ENCODE data around the gene HECTD4.

HECTD4 gene

DNA sequence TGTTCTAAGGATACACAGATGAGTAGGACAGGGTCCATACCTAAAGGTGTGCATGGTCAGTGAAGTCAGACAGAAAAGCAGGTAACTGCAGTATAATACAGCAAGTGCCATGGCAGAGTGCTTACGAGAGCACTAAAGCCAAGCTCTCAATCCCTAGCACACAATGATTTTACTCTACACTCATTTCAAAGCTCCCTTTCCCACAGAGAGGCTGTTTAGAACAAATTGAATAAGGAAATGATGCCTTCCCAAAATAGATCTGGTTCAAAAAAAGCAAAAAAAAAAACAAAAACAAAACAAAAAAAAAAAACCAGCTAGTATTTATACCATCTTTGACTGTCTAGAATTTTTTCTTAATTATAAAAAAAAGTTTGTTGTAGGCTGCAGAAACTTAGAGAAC lies 74.1 kb downstream of the HECTD4 start:
- H3K27me3 Mint-ChIP-seq: no peaks in the 10 kb centered on the region
- ATAC-seq (ENCODE audit: low read depth): no peak
- H3K4me3 Mint-ChIP-seq: no peak overlapping the region

GRCh38 chr12:112307317-112308011 lies 74.8 kb downstream of the HECTD4 start:
- Mint-ChIP-seq H3K27me3 (no peaks in the 10 kb centered on the region), H3K4me3 (no peak overlapping the region), H3K27ac (peak overlapping the region; percentile 28), H3K4me1 (peaks cover 4% of the 10 kb centered on the region), H3K9me3 (no peaks in the 10 kb centered on the region), H3K36me3 (peaks cover 19% of the 10 kb centered on the region)
- DNase-seq (ENCODE audit: low spot score in 2 of 2): no peak
- no peak for ATAC-seq (ENCODE audit: low read depth)

More for the DNA sequence above, 74.1 kb downstream of the HECTD4 start:
- H3K9me3 Mint-ChIP-seq: no peaks in the 10 kb centered on the region
- peaks cover 4% of the 10 kb centered on the region for H3K4me1 Mint-ChIP-seq
- DNase-seq (ENCODE audit: low spot score in 2 of 2): no peak
- peak overlapping the region; percentile 28 for H3K27ac Mint-ChIP-seq
- H3K36me3 Mint-ChIP-seq: peaks cover 23% of the 10 kb centered on the region

DNA sequence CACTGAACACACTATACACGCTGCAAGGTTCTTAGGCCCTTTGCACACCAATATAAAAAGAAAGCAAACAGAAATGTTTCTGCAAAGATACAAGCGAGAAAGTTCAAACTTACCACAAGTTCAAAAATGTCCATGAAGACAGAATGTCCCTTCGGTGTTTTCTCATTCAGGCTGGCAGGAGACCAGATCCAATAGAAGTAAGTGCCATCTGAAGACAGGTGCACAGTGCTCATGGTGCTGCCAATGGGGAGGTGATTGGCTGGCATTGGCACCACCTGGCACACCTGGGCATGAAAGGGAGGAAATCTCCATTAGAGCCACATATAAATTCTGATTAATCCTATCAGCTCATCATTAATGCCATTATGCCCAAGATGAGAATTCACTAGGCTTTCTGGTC lies 76.3 kb downstream of the HECTD4 start:
- H3K27ac Mint-ChIP-seq: no peak overlapping the region
- DNase-seq (ENCODE audit: low spot score in 2 of 2): no peak
- H3K9me3 Mint-ChIP-seq: no peaks in the 10 kb centered on the region
- peaks cover 4% of the 10 kb centered on the region for H3K4me1 Mint-ChIP-seq
- H3K36me3 Mint-ChIP-seq: peaks cover 18% of the 10 kb centered on the region
- ATAC-seq (ENCODE audit: low read depth): no peak
- H3K4me3 Mint-ChIP-seq: no peak overlapping the region
- H3K27me3 Mint-ChIP-seq: no peaks in the 10 kb centered on the region

DNA sequence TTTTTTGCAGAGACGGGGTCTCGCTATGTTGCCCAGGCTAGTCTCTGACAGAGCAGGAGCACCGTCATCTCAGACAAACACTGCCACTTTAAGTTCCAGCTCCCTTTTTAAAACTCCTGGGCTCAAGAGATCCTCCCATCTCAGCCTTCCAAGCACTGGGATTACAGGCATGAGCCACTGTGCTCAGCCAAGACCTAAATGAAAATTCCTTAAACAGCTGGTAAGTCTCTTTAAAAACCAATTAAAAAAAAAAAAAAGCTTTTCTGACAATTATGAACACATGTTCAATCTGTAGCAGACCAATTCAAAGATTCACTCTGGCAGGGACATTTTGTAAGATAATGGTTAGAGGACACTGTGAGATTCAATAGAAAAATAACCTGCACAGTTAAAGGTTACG lies 77.8 kb downstream of the HECTD4 start:
- DNase-seq (ENCODE audit: low spot score in 2 of 2): no peak
- no peak for ATAC-seq (ENCODE audit: low read depth)
- H3K9me3 Mint-ChIP-seq: no peaks in the 10 kb centered on the region
- no peaks in the 10 kb centered on the region for H3K27me3 Mint-ChIP-seq
- no peak overlapping the region for H3K27ac Mint-ChIP-seq
- H3K4me3 Mint-ChIP-seq: no peak overlapping the region
- peaks cover 18% of the 10 kb centered on the region for H3K36me3 Mint-ChIP-seq
- H3K4me1 Mint-ChIP-seq: peaks cover 3% of the 10 kb centered on the region

DNA sequence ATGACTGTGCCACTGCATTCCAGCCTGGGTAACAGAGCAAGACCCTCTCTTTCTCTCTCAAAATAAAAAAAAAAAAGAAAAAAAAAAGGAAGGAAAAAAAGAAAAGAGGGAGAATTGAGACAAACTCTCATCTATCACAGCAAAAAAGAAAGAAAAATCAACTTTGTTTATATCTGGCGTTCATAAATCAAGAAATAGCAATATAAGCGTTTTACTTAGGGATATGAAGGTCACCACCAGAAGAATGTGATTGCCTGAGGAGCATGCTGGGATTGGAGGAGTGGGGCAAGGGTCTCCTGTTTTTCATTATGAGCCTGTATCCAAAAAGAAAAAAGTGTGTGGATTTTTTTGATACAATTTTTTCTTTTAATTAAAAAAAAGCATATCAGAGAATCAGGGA lies 78.4 kb downstream of the HECTD4 start:
- Mint-ChIP-seq H3K27me3 (no peaks in the 10 kb centered on the region), H3K27ac (no peak overlapping the region), H3K4me1 (no peaks in the 10 kb centered on the region), H3K4me3 (no peak overlapping the region), H3K9me3 (no peaks in the 10 kb centered on the region), H3K36me3 (peaks cover 15% of the 10 kb centered on the region)
- no peak for ATAC-seq (ENCODE audit: low read depth)
- no peak for DNase-seq (ENCODE audit: low spot score in 2 of 2)

DNA sequence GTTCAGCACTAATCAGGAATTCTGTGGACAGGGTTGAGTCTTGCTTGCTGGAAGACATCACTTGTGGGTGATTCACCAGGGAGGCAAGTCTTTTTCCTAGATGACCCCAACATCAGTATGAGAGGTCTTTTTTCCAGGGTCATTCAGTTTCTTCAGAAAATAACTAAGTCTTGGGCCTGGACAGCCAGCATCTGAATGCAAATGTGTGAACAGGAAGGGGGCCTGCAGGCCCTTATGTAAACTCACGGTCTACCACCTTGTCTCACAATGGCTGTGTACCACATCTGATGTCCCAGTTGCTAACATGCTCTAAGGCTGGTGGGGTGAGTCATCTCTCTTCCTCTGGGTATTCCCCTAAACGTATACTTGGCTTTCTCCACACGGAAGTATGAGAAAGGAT lies 79.2 kb downstream of the HECTD4 start:
- Mint-ChIP-seq H3K4me3 (no peak overlapping the region), H3K4me1 (no peaks in the 10 kb centered on the region), H3K27ac (peak overlapping the region; percentile 69), H3K36me3 (peaks cover 15% of the 10 kb centered on the region), H3K9me3 (no peaks in the 10 kb centered on the region), H3K27me3 (no peaks in the 10 kb centered on the region)
- peak; percentile 90 for ATAC-seq (ENCODE audit: low read depth)
- DNase-seq (ENCODE audit: low spot score in 2 of 2): no peak

DNA sequence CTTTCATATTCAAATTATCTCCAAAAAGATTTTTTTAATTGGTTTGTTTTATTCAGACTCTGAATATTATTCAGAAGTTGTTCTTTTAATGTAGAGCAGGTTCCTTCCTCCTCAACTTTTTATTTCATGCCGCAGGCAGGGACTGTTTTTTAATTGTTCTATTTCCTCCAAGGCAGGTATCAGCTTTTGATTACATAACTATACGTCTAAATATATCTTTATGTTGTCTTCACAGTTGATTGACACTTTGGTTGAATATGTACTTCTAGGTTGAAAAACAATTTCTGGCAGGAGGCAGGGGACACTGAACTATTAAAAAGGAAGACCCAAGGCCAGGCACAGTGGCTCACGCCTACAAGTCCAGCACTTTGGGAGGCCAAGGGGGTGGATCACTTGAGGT lies 82.5 kb downstream of the HECTD4 start:
- H3K36me3 Mint-ChIP-seq: peaks cover 3% of the 10 kb centered on the region
- no peak overlapping the region for H3K4me3 Mint-ChIP-seq
- H3K9me3 Mint-ChIP-seq: no peaks in the 10 kb centered on the region
- DNase-seq (ENCODE audit: low spot score in 2 of 2): no peak
- H3K27me3 Mint-ChIP-seq: no peaks in the 10 kb centered on the region
- no peaks in the 10 kb centered on the region for H3K4me1 Mint-ChIP-seq
- H3K27ac Mint-ChIP-seq: no peak overlapping the region
- no peak for ATAC-seq (ENCODE audit: low read depth)

DNA sequence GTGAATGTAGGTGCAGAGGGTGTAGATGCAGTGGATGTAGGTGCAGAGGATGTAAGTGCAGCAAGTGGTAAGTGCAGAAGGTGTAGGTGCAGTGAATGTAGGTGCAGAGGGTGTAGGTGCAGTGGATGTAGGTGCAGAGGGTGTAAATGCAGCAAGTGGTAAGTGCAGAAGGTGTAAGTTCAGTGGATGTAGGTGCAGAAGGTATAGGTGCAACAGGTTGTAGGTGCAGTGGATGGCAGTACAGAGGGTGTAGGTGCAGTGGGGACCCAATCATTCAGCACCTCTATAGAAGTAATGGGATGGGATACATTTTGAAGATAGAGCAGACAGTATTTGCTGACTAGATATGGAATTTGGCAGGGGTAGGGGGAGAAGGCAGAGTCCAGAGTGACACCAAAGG lies 85.0 kb downstream of the HECTD4 start:
- ATAC-seq (ENCODE audit: low read depth): no peak
- H3K36me3 Mint-ChIP-seq: peaks cover 8% of the 10 kb centered on the region
- no peak overlapping the region for H3K4me3 Mint-ChIP-seq
- DNase-seq (ENCODE audit: low spot score in 2 of 2): no peak
- H3K9me3 Mint-ChIP-seq: no peaks in the 10 kb centered on the region
- H3K27me3 Mint-ChIP-seq: no peaks in the 10 kb centered on the region
- no peaks in the 10 kb centered on the region for H3K4me1 Mint-ChIP-seq
- no peak overlapping the region for H3K27ac Mint-ChIP-seq

DNA sequence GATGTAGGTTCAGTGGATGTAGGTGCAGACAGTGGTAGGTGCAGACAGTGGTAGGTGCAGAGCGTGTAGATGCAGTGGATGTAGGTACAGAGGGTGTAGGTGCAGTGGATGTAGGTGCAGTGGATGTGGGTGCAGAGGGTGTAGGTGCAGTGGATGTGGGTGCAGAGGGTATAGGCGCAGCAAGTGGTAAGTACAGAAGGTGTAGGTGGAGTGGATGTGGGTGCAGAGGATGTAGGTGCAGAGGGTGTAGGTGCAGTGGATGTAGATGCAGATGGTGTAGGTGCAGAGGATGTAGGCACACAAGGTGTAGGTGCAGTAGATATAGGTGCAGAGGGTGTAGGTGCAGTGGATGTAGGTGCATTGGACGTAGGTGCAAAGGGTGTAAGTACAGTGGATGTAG lies 86.0 kb downstream of the HECTD4 start:
- no peak for DNase-seq (ENCODE audit: low spot score in 2 of 2)
- Mint-ChIP-seq H3K9me3 (no peaks in the 10 kb centered on the region), H3K4me3 (no peak overlapping the region), H3K36me3 (peaks cover 9% of the 10 kb centered on the region), H3K4me1 (no peaks in the 10 kb centered on the region), H3K27me3 (no peaks in the 10 kb centered on the region), H3K27ac (no peak overlapping the region)
- ATAC-seq (ENCODE audit: low read depth): no peak

- H3K4me3 Mint-ChIP-seq: no peak overlapping the region
- ATAC-seq (ENCODE audit: low read depth) (no peak), DNase-seq (ENCODE audit: low spot score in 2 of 2) (no peak)
- peaks cover 2% of the 10 kb centered on the region for H3K9me3 Mint-ChIP-seq
- H3K27ac Mint-ChIP-seq: no peak overlapping the region
- peaks cover 11% of the 10 kb centered on the region for H3K36me3 Mint-ChIP-seq
- H3K27me3 Mint-ChIP-seq: no peaks in the 10 kb centered on the region
- H3K4me1 Mint-ChIP-seq: no peaks in the 10 kb centered on the region
Observed at GRCh38 chr12:112294793-112295192, 87.4 kb downstream of the HECTD4 start.

GRCh38 chr12:112288638-112289037 lies 93.6 kb downstream of the HECTD4 start:
- H3K36me3 Mint-ChIP-seq: peaks cover 18% of the 10 kb centered on the region
- no peak overlapping the region for H3K27ac Mint-ChIP-seq
- ATAC-seq (ENCODE audit: low read depth) (no peak), DNase-seq (ENCODE audit: low spot score in 2 of 2) (no peak)
- H3K9me3 Mint-ChIP-seq: peaks cover 3% of the 10 kb centered on the region
- no peaks in the 10 kb centered on the region for H3K27me3 Mint-ChIP-seq
- no peak overlapping the region for H3K4me3 Mint-ChIP-seq
- no peaks in the 10 kb centered on the region for H3K4me1 Mint-ChIP-seq

DNA sequence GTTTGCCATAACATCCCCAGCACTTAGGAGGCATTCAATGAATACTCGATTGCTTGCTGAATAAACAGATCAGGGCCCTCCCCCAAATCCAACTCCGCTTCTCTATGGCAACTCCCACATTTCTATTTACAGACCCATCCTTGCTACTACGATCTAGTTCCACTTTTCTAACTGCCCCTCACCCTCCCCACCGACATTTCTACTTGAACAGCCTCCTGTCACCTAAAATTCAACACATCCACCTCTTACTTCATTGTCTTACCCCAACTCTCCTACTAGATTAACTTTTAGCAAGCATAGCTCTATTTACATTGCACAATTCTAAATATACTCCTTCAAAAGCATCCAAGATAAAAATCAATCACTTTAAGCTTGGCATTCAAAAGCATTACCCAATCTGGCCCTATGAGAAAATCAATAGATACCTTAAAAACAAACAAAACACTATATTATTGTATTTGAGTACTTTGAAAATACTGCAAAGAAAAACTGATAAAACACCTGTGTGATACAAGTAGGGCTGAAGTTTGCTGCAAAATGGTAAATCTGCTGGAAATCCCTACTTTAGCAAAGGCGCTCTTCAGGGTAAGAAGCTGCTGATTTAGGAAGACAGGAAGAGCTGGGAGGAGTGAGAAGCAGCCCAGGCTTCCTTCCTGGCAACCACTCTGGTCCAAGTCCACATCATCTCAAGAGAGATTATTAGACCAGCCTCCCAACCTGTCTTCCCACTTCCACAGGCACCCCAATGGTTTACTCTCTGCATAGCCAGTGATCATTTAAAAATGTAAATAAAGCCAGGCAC lies 96.4 kb downstream of the HECTD4 start:
- no peak overlapping the region for H3K27ac Mint-ChIP-seq
- no peaks in the 10 kb centered on the region for H3K4me1 Mint-ChIP-seq
- peaks cover 2% of the 10 kb centered on the region for H3K9me3 Mint-ChIP-seq
- ATAC-seq (ENCODE audit: low read depth): no peak
- DNase-seq (ENCODE audit: low spot score in 2 of 2): no peak
- H3K36me3 Mint-ChIP-seq: peaks cover 13% of the 10 kb centered on the region
- no peaks in the 10 kb centered on the region for H3K27me3 Mint-ChIP-seq
- H3K4me3 Mint-ChIP-seq: no peak overlapping the region

DNA sequence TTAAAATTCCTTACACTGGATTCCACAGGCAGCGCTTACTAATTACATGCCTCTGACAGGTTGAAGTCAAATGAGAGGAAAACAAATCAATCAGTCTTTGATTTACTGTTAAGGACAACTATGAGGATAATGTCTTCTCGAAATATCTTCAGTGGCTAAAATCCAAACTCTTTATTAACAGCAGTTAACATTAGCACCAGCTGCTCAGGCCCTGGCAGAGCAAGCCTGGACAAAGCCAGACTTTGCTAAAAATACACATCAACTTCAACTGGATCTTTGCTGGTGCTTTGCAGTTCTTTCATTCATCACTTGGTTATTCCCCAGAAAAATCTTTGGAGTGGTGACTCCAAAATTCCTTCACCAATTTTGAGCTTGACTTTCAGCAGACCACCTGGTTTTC lies 98.7 kb downstream of the HECTD4 start:
- Mint-ChIP-seq H3K27me3 (no peaks in the 10 kb centered on the region), H3K27ac (peak overlapping the region; percentile 11), H3K9me3 (no peaks in the 10 kb centered on the region), H3K4me3 (no peak overlapping the region), H3K4me1 (no peaks in the 10 kb centered on the region), H3K36me3 (peaks cover 11% of the 10 kb centered on the region)
- no peak for ATAC-seq (ENCODE audit: low read depth)
- no peak for DNase-seq (ENCODE audit: low spot score in 2 of 2)

- ATAC-seq (ENCODE audit: low read depth): no peak
- H3K27me3 Mint-ChIP-seq: no peaks in the 10 kb centered on the region
- no peaks in the 10 kb centered on the region for H3K9me3 Mint-ChIP-seq
- no peaks in the 10 kb centered on the region for H3K4me1 Mint-ChIP-seq
- no peak overlapping the region for H3K4me3 Mint-ChIP-seq
- H3K36me3 Mint-ChIP-seq: peaks cover 13% of the 10 kb centered on the region
- no peak for DNase-seq (ENCODE audit: low spot score in 2 of 2)
- H3K27ac Mint-ChIP-seq: no peak overlapping the region
Observed at GRCh38 chr12:112282920-112283319, 99.3 kb downstream of the HECTD4 start.

DNA sequence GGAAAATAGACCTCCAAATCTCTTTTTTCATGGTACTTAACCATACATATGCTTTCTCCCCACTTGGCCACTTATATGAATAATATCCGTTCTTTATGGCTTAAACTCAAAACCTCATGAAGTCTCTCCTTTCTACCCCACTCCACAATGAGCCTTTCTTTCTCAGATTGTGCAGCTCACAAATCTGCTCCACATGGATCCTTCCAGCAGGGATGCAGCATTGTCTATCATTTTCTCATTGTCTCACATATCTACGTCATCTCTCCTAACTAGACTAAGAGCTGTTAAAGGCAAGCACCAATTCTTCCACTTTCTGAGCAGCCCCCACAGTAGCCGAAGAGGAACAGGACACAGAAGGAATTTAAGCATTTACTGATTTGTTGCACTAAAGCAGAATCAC lies 106.4 kb downstream of the HECTD4 start:
- no peak overlapping the region for H3K27ac Mint-ChIP-seq
- ATAC-seq (ENCODE audit: low read depth): no peak
- no peak for DNase-seq (ENCODE audit: low spot score in 2 of 2)
- peaks cover 29% of the 10 kb centered on the region for H3K36me3 Mint-ChIP-seq
- no peaks in the 10 kb centered on the region for H3K4me1 Mint-ChIP-seq
- no peak overlapping the region for H3K4me3 Mint-ChIP-seq
- H3K27me3 Mint-ChIP-seq: no peaks in the 10 kb centered on the region
- H3K9me3 Mint-ChIP-seq: no peaks in the 10 kb centered on the region

All from memory B cell (primary cell).